Trophoblast cell (in vitro differentiated cells and primary cell): ENCODE data around the gene ZBTB17.
A peak's percentile ranks its signal among the peaks of the same experiment; 100 is the strongest.

Experiments used
- DNase-seq, 2 donors: peaks; one replicate each; pipeline ENCODE4 v3.0.0-alpha.2; 2016
- H2AFZ ChIP-seq: 2 replicates; pipeline ENCODE4 v1.6.1; 2013; ENCODE audit warnings: low read length, moderate library complexity, mild to moderate bottlenecking; ENCODE audit not compliant: insufficient read depth, poor library complexity
- H2AK5ac ChIP-seq: 2 replicates; pipeline ENCODE4 v1.6.1; 2013; ENCODE audit warnings: mild to moderate bottlenecking, low read length
- H2BK120ac ChIP-seq: 2 replicates; pipeline ENCODE4 v1.6.1; 2013; ENCODE audit warnings: low read length, mild to moderate bottlenecking, moderate library complexity; ENCODE audit not compliant: insufficient read depth, poor library complexity
- H2BK12ac ChIP-seq: 2 replicates; pipeline ENCODE4 v1.6.1; 2013; ENCODE audit warnings: mild to moderate bottlenecking, low read length, moderate library complexity
- H2BK5ac ChIP-seq: 2 replicates; pipeline ENCODE4 v1.6.1; 2013; ENCODE audit warnings: low read length, low read depth, moderate library complexity, mild to moderate bottlenecking; ENCODE audit not compliant: poor library complexity
- H3K14ac ChIP-seq: 2 replicates; pipeline ENCODE4 v1.6.1; 2013; ENCODE audit warnings: mild to moderate bottlenecking, low read length
- H3K18ac ChIP-seq: 2 replicates; pipeline ENCODE4 v1.6.1; 2013; ENCODE audit warnings: mild to moderate bottlenecking, low read length
- H3K23ac ChIP-seq: 2 replicates; pipeline ENCODE4 v1.6.1; 2013; ENCODE audit warnings: low read length
- H3K27ac ChIP-seq: 2 replicates; pipeline ENCODE4 v1.5.1; 2013; ENCODE audit warnings: low read depth, mild to moderate bottlenecking, inconsistent platforms, low read length, moderate library complexity
- H3K27me3 ChIP-seq: 2 replicates; pipeline ENCODE4 v1.6.1; 2013; ENCODE audit warnings: inconsistent platforms, mild to moderate bottlenecking, low read length, moderate library complexity; ENCODE audit not compliant: insufficient read depth
- H3K36me3 ChIP-seq, 2 experiments: 1 replicate in 1 of 2; 2 replicates in 1 of 2; pipeline ENCODE4 v1.6.1; 2013; ENCODE audit warnings: low read length in 2 of 2, mild to moderate bottlenecking in 2 of 2, moderate library complexity in 1 of 2; ENCODE audit not compliant: insufficient read depth in 2 of 2, control insufficient read depth in 1 of 2
- H3K4ac ChIP-seq: 2 replicates; pipeline ENCODE4 v1.6.1; 2013; ENCODE audit warnings: low read depth, mild to moderate bottlenecking, low read length, moderate library complexity
- H3K4me1 ChIP-seq, 2 experiments: 1 replicate in 1 of 2; 2 replicates in 1 of 2; pipeline ENCODE4 v1.6.1; 2013; ENCODE audit warnings: low read length in 2 of 2, mild to moderate bottlenecking in 2 of 2, moderate library complexity in 1 of 2; ENCODE audit not compliant: insufficient read depth in 2 of 2, control insufficient read depth in 1 of 2
- H3K4me2 ChIP-seq: 2 replicates; pipeline ENCODE4 v1.6.1; 2013; ENCODE audit warnings: inconsistent platforms, mild to moderate bottlenecking, low read length, moderate library complexity
- H3K4me3 ChIP-seq: 2 replicates; pipeline ENCODE4 v1.5.1; 2013; ENCODE audit warnings: mild to moderate bottlenecking, low read depth, low read length, inconsistent platforms
- H3K79me1 ChIP-seq: one replicate; pipeline ENCODE4 v1.6.1; 2013; ENCODE audit warnings: low read length
- H3K79me2 ChIP-seq: 2 replicates; pipeline ENCODE4 v1.6.1; 2013; ENCODE audit warnings: low read length, mild to moderate bottlenecking; ENCODE audit not compliant: control insufficient read depth, insufficient read depth, poor library complexity
- H3K9ac ChIP-seq: 2 replicates; pipeline ENCODE4 v1.6.1; 2013; ENCODE audit warnings: mild to moderate bottlenecking, low read length
- H3K9me3 ChIP-seq: 2 replicates; pipeline ENCODE4 v1.6.1; 2013; ENCODE audit warnings: low read depth, mild to moderate bottlenecking, control low read depth, inconsistent platforms, low read length; ENCODE audit not compliant: insufficient read depth
- H4K12ac ChIP-seq: 2 replicates; pipeline ENCODE4 v1.6.1; 2013; ENCODE audit warnings: low read depth, mild to moderate bottlenecking, low read length, moderate library complexity
- H4K8ac ChIP-seq: 2 replicates; pipeline ENCODE4 v1.6.1; 2013; ENCODE audit warnings: low read depth, mild to moderate bottlenecking, low read length, moderate library complexity
- H4K91ac ChIP-seq: one replicate; pipeline ENCODE4 v1.6.1; 2013; ENCODE audit warnings: low read depth, mild to moderate bottlenecking, low read length, moderate library complexity
- WGBS: extraction: QIAGEN DNeasy Blood & Tissue Kit; methylation state at CpG from one replicate; pipeline ENCODE4 v1.1.7; 2013; ENCODE audit warnings: missing lambda C conversion rate; ENCODE audit not compliant: insufficient read length, insufficient coverage; ENCODE audit errors: extremely low coverage; 5-methylcytosine and 5-hydroxymethylcytosine counted together

ZBTB17 gene

DNA sequence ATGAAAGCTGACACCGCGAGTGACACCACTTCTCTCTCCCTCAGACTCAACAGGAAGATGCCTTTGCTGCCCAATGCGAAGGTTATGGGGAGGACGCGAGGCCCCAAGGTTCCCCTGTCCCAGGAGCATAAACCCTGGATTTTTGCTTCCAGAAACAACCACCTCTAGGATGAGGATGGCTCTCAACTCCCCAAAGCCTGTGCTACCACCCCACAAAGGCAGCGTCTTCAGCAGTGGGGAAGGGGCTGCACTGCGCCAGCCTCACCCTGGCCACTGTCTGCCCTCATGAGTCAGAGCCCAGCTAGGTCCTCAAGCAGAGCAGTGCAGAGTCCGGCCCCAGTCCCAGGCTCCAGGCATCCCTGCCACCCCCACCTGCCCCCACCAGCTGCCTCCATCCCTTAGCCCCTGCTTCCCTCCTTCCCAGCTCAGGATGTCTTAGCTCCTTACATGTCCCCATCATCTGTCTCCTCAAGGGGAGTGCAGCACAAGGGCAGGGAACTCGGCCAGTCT, 21.2 kb upstream of the ZBTB17 start:
- Histone ChIP-seq H3K27me3 (no peaks in the 10 kb centered on the region), H3K9ac (no peak overlapping the region), H2AK5ac (no peak overlapping the region), H2BK5ac (no peak overlapping the region), H4K91ac (no peak overlapping the region), H3K79me2 (no peaks in the 10 kb centered on the region), H3K4me2 (no peak overlapping the region), H3K18ac (no peak overlapping the region), H3K27ac (no peak overlapping the region), H3K14ac (no peak overlapping the region), H4K12ac (no peak overlapping the region), H2BK120ac (no peak overlapping the region), H3K9me3 (peaks cover 4% of the 10 kb centered on the region), H2AFZ (no peak overlapping the region), H3K23ac (no peak overlapping the region), H4K8ac (no peak overlapping the region), H2BK12ac (no peak overlapping the region), H3K4me3 (peak overlapping the region; percentile 24), H3K36me3 (no peaks in the 10 kb centered on the region), H3K4ac (no peak overlapping the region), H3K4me1 (peaks cover 6 to 12% of the 10 kb centered on the region in 2 experiments), H3K79me1 (no peaks in the 10 kb centered on the region)
- no peak for DNase-seq
- WGBS: no CpG with 5 or more reads among the region's 9 CpGs

DNA sequence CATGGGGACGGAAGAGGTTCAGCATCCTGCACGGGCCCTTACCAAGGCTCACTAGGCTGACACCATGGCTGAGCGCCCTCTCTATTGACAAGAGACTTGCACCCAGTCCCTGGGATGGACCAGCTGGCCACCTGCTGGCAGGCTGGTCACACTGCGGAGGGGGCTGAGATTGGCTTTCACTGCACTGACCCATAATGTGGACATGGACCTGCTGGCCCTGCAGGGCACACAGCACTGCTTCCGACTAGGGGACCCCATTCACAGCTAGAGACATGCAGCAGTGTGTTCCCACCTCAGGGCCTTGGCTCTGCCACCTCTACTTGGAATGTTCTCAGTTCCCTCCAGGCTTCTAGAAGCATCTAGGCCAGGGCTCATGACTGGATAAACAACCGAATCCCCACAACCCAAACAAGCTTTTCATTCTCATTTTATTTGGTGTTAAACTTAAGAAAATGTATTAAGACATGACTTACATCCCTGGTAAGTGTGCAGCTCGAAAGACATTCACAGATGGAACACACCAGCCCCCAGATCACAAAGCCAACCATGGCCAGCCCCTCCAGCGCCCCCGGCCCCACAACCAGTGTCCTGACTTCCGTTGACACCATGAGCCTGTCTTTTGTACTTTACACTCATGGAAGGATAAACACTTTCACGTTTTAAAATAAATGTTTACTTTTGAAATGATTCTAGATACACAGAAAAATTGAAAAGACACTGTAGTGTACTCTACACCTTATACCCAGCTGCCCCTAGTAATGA, 18.9 kb upstream of the ZBTB17 start:
- Histone ChIP-seq H3K27me3 (no peaks in the 10 kb centered on the region), H4K8ac (no peak overlapping the region), H3K14ac (no peak overlapping the region), H2BK12ac (no peak overlapping the region), H3K79me1 (no peaks in the 10 kb centered on the region), H2AFZ (no peak overlapping the region), H3K27ac (no peak overlapping the region), H4K12ac (no peak overlapping the region), H2BK120ac (no peak overlapping the region), H4K91ac (no peak overlapping the region), H3K4ac (no peak overlapping the region), H3K9ac (no peak overlapping the region), H3K4me2 (no peak overlapping the region), H3K23ac (no peak overlapping the region), H3K4me1 (peaks cover 6 to 12% of the 10 kb centered on the region in 2 experiments), H3K36me3 (no peaks in the 10 kb centered on the region), H3K18ac (no peak overlapping the region), H2BK5ac (no peak overlapping the region), H3K9me3 (peaks cover 7% of the 10 kb centered on the region), H3K79me2 (no peaks in the 10 kb centered on the region), H3K4me3 (no peak overlapping the region), H2AK5ac (no peak overlapping the region)
- DNase-seq: peak; percentile 66 to 82
- WGBS: no CpG with 5 or more reads among the region's 11 CpGs

DNA sequence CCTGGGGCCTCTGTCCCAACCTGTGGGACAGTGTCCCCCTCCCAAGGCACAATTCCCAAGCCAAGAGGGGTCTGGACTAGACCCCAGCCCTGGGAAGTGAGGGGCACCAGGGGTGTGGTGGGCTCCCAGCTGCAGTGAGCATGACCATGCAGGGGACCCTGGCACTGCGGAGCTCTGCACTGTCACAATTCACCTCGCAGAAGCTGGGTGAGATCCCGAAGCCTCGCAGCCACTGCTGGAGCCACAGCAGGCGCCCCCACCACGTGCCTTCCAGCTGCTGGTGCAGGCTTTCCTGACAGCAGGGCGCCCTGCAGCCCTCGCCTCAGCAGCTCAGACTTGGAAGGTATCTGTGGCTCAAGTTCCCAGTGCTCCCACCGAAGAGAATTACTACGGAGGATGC, 18.2 kb upstream of the ZBTB17 start:
- no peak overlapping the region for H3K4ac ChIP-seq
- no peak overlapping the region for H4K12ac ChIP-seq
- no peak overlapping the region for H4K91ac ChIP-seq
- H3K9ac ChIP-seq: no peak overlapping the region
- H3K23ac ChIP-seq: no peak overlapping the region
- no peaks in the 10 kb centered on the region for H3K27me3 ChIP-seq
- no peak for DNase-seq
- no peak overlapping the region for H2AK5ac ChIP-seq
- no peak overlapping the region for H3K4me3 ChIP-seq
- no peak overlapping the region for H4K8ac ChIP-seq
- no CpG with 5 or more reads among the region's 10 CpGs for WGBS
- H3K79me2 ChIP-seq: no peaks in the 10 kb centered on the region
- no peak overlapping the region for H2BK120ac ChIP-seq
- H2BK12ac ChIP-seq: no peak overlapping the region
- no peak overlapping the region for H2BK5ac ChIP-seq
- peaks cover 7% of the 10 kb centered on the region for H3K9me3 ChIP-seq
- no peak overlapping the region for H3K4me2 ChIP-seq
- no peak overlapping the region for H3K14ac ChIP-seq
- no peak overlapping the region for H2AFZ ChIP-seq
- no peak overlapping the region for H3K18ac ChIP-seq
- H3K4me1 ChIP-seq: peaks cover 6 to 12% of the 10 kb centered on the region in 2 experiments
- H3K79me1 ChIP-seq: no peaks in the 10 kb centered on the region
- H3K36me3 ChIP-seq: no peaks in the 10 kb centered on the region
- H3K27ac ChIP-seq: no peak overlapping the region

DNA sequence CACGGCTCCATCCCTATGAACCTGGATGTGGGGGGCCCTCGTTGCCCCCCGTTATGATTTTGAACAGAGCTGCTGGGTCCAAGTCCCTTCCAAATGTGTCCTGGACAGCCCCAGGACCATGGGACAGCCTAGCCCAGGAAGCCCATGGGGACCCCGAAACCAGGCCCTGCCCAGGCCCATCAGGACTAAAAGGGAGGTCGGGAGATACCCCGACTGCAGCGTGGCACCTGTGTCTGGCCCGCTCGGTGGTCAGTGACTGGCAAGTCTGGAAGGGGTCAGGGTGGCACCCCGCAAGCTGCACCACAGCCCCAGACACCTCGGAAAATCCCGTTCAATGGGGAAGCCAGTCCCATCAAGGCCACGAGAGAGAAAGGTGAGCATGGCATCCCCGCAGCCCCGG, 17.8 kb upstream of the ZBTB17 start:
- no peaks in the 10 kb centered on the region for H3K27me3 ChIP-seq
- H2AFZ ChIP-seq: no peak overlapping the region
- no peaks in the 10 kb centered on the region for H3K79me2 ChIP-seq
- H3K4me2 ChIP-seq: no peak overlapping the region
- no CpG with 5 or more reads among the region's 15 CpGs for WGBS
- H2BK120ac ChIP-seq: no peak overlapping the region
- H3K79me1 ChIP-seq: no peaks in the 10 kb centered on the region
- no peaks in the 10 kb centered on the region for H3K36me3 ChIP-seq
- no peak overlapping the region for H2BK12ac ChIP-seq
- H3K18ac ChIP-seq: no peak overlapping the region
- no peak overlapping the region for H3K27ac ChIP-seq
- no peak overlapping the region for H3K14ac ChIP-seq
- no peak overlapping the region for H3K23ac ChIP-seq
- H4K8ac ChIP-seq: no peak overlapping the region
- no peak overlapping the region for H3K4ac ChIP-seq
- peaks cover 6 to 12% of the 10 kb centered on the region in 2 experiments for H3K4me1 ChIP-seq
- no peak overlapping the region for H4K91ac ChIP-seq
- no peak overlapping the region for H3K4me3 ChIP-seq
- no peak overlapping the region for H2BK5ac ChIP-seq
- no peak for DNase-seq
- H3K9ac ChIP-seq: no peak overlapping the region
- H4K12ac ChIP-seq: no peak overlapping the region
- H2AK5ac ChIP-seq: no peak overlapping the region
- peaks cover 7% of the 10 kb centered on the region for H3K9me3 ChIP-seq
